Measurements from ENCODE around the gene HOXB2.

DNA sequence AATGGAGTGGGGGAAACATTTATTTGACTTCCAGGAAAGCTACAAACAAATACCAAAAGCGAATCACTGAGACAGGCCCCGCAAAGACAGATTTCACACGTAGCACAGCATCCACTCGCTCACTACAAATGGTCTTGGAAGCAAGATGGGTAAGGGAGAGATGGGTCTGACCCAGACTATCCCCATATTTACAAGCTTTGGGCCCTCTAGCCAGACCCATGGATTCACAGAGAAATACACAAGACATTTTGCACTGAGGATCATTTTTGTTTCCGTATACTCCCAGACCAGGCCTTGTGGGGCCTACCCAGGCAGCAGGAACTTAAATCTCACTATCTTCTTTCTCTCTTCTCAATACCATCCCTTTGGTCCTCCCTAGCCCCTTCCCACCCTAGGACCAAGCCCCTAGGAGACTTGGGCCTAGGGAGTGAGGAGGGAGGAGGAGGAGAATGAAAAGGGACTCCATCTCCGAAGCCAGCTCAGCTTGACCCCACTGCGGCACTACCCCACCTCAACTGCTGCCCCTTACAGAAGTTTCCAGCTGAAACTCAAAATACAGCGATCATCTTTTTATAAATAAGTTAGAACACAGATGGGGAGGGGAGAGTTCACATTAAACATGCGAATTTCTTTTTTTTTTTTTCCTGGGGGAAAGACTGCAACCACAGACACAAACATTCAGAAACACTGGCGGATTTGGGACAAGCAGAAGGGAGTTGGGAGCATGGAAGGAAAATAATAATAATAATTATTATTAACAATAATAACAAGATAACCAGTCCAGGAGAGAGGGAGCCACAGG lies 46.5 kb upstream of the HOXB2 start:
- TF ChIP-seq, protein P1, sequence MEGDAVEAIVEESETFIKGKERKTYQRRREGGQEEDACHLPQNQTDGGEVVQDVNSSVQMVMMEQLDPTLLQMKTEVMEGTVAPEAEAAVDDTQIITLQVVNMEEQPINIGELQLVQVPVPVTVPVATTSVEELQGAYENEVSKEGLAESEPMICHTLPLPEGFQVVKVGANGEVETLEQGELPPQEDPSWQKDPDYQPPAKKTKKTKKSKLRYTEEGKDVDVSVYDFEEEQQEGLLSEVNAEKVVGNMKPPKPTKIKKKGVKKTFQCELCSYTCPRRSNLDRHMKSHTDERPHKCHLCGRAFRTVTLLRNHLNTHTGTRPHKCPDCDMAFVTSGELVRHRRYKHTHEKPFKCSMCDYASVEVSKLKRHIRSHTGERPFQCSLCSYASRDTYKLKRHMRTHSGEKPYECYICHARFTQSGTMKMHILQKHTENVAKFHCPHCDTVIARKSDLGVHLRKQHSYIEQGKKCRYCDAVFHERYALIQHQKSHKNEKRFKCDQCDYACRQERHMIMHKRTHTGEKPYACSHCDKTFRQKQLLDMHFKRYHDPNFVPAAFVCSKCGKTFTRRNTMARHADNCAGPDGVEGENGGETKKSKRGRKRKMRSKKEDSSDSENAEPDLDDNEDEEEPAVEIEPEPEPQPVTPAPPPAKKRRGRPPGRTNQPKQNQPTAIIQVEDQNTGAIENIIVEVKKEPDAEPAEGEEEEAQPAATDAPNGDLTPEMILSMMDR (IDR thresholded peaks at IDR 0.05): no peak
- peak; percentile 16 for TF ChIP-seq EZH2 (IDR thresholded peaks at IDR 0.05)

All from neural progenitor cell (in vitro differentiated cells).